Colonic mucosa (tissue), 4 donors: ENCODE measurements around the gene KCNE1. TPM values are rescaled to one million over a fixed set of nuclear protein-coding genes. Genes with fewer than 3 reads are reported as not detected.

Experiments
- DNase-seq: peaks from one replicate; pipeline ENCODE4 v3.0.0-alpha.2; 2020
- H3K27ac ChIP-seq: fragments of 200-600 bp; one replicate; pipeline ENCODE4 v1.8.0; 2021
- H3K27me3 ChIP-seq: fragments of 200-600 bp; one replicate; pipeline ENCODE4 v1.8.0; 2021
- H3K36me3 ChIP-seq: fragments of 200-600 bp; one replicate; pipeline ENCODE4 v1.8.0; 2021
- H3K4me1 ChIP-seq: fragments of 200-600 bp; one replicate; pipeline ENCODE4 v1.8.0; 2021; ENCODE audit warnings: mild to moderate bottlenecking
- H3K4me3 ChIP-seq: fragments of 200-600 bp; one replicate; pipeline ENCODE4 v1.8.0; 2021
- H3K9ac ChIP-seq, 2 donors: one replicate each; pipeline ENCODE4 v1.7.0; 2013; ENCODE audit warnings: control low read depth in 2 of 2, low read depth in 2 of 2, low read length in 2 of 2
- H3K9me3 ChIP-seq: fragments of 200-600 bp; one replicate; pipeline ENCODE4 v1.8.0; 2021
- intact Hi-C: fragments of 100-400 bp; cut with DNase I; formaldehyde crosslinking; loops from one replicate; pipeline ENCODE4 v1.14.1; 2022
- total RNA-seq, 2 donors: library from RNA; stranded (reverse); fragmentation: NEBNext Ultra II Directional in 1 of 2; extraction: Animal tissue kit (Norgen Biotek cat#: 25700) in 1 of 2; gene quantifications; one replicate each; pipeline ENCODE4 v1.2.1, GENCODE V29; 2021
- TF ChIP-seq, protein P1 (sequence below): fragments of 200-600 bp; IDR thresholded peaks from one replicate; pipeline ENCODE4 v1.8.0; 2022; ENCODE audit warnings: antibody characterized with exemption, mild to moderate bottlenecking
- donor health status: healthy.
- donor health status: DM: no; HTN: no; CAD: no.
- donor health status: DM: no; HTN: no; CAD: no.

The KCNE1 gene
- total RNA-seq, 2 donors from 2014 or later = 0.11 TPM; not detected in 1

DNA sequence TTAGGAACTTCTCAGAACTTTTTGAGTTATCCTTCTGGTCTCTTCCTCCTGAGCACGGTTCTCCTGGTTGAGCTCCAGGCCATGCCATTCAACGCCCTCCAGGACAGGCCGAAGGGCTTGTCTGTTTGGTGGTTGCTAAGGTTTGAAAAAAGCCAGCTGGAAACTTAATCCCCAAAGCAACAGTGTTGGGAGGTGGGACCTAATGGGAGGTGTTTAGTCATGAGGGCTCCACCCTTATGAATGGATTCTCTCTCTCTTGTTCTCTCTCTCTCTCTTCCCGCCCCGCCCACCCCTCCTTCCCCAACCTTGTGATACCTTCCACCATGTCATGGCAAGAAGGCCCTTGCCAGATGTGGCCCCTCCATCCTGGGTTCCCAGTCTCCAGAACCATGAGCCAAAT lies 829 bp downstream of the KCNE1 start:
- Histone ChIP-seq H3K9ac (no peak overlapping the region), H3K4me3 (no peak overlapping the region), H3K27me3 (no peaks in the 10 kb centered on the region), H3K9me3 (no peaks in the 10 kb centered on the region), H3K4me1 (no peaks in the 10 kb centered on the region), H3K27ac (no peak overlapping the region), H3K36me3 (no peaks in the 10 kb centered on the region)
- no peak for DNase-seq
- intact Hi-C loops = no loop called here
- TF ChIP-seq, protein P1, sequence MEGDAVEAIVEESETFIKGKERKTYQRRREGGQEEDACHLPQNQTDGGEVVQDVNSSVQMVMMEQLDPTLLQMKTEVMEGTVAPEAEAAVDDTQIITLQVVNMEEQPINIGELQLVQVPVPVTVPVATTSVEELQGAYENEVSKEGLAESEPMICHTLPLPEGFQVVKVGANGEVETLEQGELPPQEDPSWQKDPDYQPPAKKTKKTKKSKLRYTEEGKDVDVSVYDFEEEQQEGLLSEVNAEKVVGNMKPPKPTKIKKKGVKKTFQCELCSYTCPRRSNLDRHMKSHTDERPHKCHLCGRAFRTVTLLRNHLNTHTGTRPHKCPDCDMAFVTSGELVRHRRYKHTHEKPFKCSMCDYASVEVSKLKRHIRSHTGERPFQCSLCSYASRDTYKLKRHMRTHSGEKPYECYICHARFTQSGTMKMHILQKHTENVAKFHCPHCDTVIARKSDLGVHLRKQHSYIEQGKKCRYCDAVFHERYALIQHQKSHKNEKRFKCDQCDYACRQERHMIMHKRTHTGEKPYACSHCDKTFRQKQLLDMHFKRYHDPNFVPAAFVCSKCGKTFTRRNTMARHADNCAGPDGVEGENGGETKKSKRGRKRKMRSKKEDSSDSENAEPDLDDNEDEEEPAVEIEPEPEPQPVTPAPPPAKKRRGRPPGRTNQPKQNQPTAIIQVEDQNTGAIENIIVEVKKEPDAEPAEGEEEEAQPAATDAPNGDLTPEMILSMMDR = no peak

DNA sequence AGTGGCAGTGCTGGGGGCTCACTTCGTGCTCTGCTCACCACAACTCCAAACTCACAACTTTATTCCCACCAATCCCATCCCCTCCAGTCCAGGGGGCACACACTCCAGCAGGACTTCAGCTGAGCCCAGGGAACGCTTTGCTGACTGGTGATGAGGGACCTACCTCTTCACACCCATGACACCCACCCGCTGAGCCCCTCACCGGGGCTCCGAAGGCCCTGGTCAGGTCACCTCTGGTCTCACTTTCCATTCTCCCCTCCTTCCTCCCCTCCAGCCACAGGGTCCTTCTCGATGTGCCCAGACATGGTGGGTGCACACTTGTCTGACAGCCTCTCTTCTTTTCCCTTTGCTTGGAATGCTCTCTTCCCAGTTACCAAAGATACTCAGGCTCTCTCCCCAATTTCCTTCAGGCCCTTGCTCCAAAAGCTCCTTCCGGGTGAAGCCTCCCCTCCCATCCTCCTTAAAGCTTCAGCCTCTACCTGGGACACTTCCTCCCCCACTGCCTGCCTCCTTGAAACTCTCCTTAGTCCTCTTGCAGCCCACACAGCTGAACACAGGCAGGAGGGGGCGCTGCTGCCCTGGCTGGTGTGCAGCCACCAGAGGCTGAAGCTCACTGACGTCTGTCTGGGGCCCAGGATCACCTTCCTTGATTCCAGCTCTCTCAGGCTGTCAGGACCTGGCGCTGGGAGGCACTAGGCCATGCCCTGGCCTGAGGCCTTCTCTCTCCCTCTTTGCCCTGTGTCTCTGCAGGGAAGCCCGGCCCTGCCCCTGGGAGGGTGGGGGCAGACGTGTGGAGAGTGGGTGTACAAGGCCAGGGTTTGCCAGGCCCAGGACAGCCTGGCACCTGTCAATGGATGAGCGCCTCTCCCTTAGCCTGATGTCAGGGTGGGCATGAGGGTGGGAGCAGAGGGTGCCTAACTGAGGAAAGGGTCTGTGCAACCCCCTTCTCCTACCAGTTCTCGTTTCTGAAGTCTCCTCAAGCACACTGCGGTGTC lies 1.6 kb downstream of the KCNE1 start:
- Histone ChIP-seq H3K27me3 (no peaks in the 10 kb centered on the region), H3K4me1 (no peaks in the 10 kb centered on the region), H3K27ac (no peak overlapping the region), H3K4me3 (no peak overlapping the region), H3K9me3 (no peaks in the 10 kb centered on the region), H3K9ac (no peak overlapping the region), H3K36me3 (no peaks in the 10 kb centered on the region)
- intact Hi-C loops = no loop called here
- TF ChIP-seq, protein P1 = peak; percentile 82
- peak; percentile 84 for DNase-seq

GRCh38 chr21:34509151-34509550 lies 2.9 kb downstream of the KCNE1 start:
- DNase-seq = no peak
- Histone ChIP-seq H3K4me3 (no peak overlapping the region), H3K9ac (no peak overlapping the region), H3K4me1 (no peaks in the 10 kb centered on the region), H3K9me3 (no peaks in the 10 kb centered on the region), H3K27ac (no peak overlapping the region), H3K36me3 (no peaks in the 10 kb centered on the region), H3K27me3 (no peaks in the 10 kb centered on the region)
- intact Hi-C loops = no loop called here
- TF ChIP-seq, protein P1 = peak; percentile 12

GRCh38 chr21:34504595-34504994 lies 7.4 kb downstream of the KCNE1 start:
- Histone ChIP-seq H3K9ac (no peak overlapping the region), H3K9me3 (no peaks in the 10 kb centered on the region), H3K4me3 (no peak overlapping the region), H3K4me1 (no peaks in the 10 kb centered on the region), H3K27ac (no peak overlapping the region), H3K36me3 (no peaks in the 10 kb centered on the region), H3K27me3 (no peaks in the 10 kb centered on the region)
- TF ChIP-seq, protein P1 = no peak
- intact Hi-C loops = no loop called here
- DNase-seq = no peak

DNA sequence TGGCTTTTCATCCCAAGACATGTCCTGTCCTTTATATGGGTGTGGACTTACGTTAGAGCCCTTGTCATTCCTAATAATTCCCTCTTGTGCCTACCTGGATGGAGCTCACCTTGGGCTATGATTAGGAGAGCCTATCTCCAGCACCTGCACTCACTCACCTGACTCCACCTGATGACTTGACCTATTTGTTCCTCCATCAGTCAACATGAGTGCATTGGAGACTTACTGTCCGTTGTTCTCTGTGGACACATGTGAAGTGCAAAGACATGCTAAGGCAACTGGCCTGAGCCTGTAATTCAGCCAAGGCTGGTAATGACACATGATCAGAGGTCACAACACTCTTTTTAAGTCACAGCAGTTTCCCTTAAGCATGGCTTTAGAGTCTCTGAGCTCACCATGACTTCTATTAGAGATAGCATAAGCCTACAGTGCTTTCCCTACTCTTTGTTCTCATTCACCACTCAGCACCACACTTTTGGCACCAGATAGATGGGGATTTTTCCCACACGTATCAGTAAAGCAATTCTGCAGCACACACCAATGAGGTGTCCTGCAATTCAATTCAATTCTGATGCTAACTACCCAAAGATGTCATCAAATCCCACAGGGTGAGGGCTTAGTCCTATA lies 9.4 kb downstream of the KCNE1 start:
- TF ChIP-seq, protein P1 = no peak
- DNase-seq = no peak
- no peak overlapping the region for H3K9ac ChIP-seq
- intact Hi-C loops = no loop called here
- no peak overlapping the region for H3K4me3 ChIP-seq
- H3K9me3 ChIP-seq = no peaks in the 10 kb centered on the region
- H3K27ac ChIP-seq = no peak overlapping the region
- no peaks in the 10 kb centered on the region for H3K27me3 ChIP-seq
- H3K36me3 ChIP-seq = no peaks in the 10 kb centered on the region
- no peaks in the 10 kb centered on the region for H3K4me1 ChIP-seq
